ENCODE data around the gene FGF10. TPM values are rescaled to one million over a fixed set of nuclear protein-coding genes. Genes with fewer than 3 reads are reported as not detected.

The FGF10 gene
- total RNA-seq, 1 experiment from 2014 or later = 0.37 TPM

DNA sequence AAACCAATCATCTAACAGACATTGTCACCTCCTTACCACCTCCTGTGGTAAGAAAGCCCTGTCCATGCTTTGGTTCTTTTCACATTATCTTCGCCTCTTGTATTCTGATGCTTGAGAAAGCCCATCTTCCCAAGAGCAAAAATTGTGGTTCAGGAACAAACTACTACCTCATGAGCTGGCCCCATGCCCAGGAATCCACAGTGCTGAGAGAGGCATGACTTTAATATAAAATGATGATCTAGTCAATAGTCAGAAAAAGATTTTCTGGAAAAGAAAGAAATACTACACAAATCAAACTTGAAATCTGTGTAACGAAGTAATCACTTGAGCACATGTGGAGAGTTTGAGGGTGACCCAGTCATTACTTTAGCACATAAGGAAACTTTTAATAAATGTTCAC is 94.7 kb downstream of the FGF10 start (continued):
- no peak for TF ChIP-seq E2F5 (CRISPR knock-in tag; IDR thresholded peaks at IDR 0.05)
- TF ChIP-seq SMAD3 (CRISPR knock-in tag; IDR thresholded peaks at IDR 0.05; ENCODE audit: borderline replicate concordance) = no peak
- TF ChIP-seq NFYB (CRISPR knock-in tag; conservative IDR thresholded peaks at IDR 0.05; ENCODE audit: low read depth) = no peak
- TF ChIP-seq HMGXB4 (CRISPR knock-in tag; IDR thresholded peaks at IDR 0.05) = no peak

DNA sequence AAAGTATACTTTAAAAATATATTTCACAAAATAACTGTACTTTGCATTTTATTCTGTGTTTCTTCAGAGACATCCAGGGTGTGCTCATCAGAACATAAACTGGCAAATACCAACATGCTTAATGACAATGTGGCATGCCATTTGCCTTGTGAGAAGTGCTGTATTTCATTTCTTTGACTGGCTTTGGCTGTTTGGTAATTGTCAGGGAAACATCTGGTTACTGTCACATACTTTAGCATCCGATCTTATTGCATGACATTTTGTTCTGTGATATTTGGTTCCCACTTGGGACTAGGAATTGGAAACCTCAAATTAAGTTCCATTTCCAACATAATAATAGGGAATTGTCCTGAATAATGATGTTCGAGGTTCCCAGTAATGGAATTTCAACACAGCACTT is 96.5 kb downstream of the FGF10 start:
- H3K4me3 Mint-ChIP-seq = no peak overlapping the region
- peaks cover 4% of the 10 kb centered on the region; the same call in 1 of the 2 replicates for H3K36me3 Mint-ChIP-seq
- H3K27ac Mint-ChIP-seq = no peak overlapping the region
- H3K4me1 Mint-ChIP-seq = no peaks in the 10 kb centered on the region; the same call in 1 of the 2 replicates
- TF ChIP-seq, protein P1, sequence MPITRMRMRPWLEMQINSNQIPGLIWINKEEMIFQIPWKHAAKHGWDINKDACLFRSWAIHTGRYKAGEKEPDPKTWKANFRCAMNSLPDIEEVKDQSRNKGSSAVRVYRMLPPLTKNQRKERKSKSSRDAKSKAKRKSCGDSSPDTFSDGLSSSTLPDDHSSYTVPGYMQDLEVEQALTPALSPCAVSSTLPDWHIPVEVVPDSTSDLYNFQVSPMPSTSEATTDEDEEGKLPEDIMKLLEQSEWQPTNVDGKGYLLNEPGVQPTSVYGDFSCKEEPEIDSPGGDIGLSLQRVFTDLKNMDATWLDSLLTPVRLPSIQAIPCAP (CRISPR knock-in tag; IDR thresholded peaks at IDR 0.05) = no peak
- no peak for TF ChIP-seq ESRRA (CRISPR knock-in tag; IDR thresholded peaks at IDR 0.05; ENCODE audit: borderline replicate concordance)
- TF ChIP-seq ZNF416 (CRISPR knock-in tag; IDR thresholded peaks at IDR 0.05) = no peak
- TF ChIP-seq NR2C2 (CRISPR knock-in tag; IDR thresholded peaks at IDR 0.05) = no peak
- TF ChIP-seq, protein P2, sequence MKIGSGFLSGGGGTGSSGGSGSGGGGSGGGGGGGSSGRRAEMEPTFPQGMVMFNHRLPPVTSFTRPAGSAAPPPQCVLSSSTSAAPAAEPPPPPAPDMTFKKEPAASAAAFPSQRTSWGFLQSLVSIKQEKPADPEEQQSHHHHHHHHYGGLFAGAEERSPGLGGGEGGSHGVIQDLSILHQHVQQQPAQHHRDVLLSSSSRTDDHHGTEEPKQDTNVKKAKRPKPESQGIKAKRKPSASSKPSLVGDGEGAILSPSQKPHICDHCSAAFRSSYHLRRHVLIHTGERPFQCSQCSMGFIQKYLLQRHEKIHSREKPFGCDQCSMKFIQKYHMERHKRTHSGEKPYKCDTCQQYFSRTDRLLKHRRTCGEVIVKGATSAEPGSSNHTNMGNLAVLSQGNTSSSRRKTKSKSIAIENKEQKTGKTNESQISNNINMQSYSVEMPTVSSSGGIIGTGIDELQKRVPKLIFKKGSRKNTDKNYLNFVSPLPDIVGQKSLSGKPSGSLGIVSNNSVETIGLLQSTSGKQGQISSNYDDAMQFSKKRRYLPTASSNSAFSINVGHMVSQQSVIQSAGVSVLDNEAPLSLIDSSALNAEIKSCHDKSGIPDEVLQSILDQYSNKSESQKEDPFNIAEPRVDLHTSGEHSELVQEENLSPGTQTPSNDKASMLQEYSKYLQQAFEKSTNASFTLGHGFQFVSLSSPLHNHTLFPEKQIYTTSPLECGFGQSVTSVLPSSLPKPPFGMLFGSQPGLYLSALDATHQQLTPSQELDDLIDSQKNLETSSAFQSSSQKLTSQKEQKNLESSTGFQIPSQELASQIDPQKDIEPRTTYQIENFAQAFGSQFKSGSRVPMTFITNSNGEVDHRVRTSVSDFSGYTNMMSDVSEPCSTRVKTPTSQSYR (CRISPR knock-in tag; IDR thresholded peaks at IDR 0.05) = no peak
- no peak for TF ChIP-seq ZBTB21 (CRISPR knock-in tag; IDR thresholded peaks at IDR 0.05; ENCODE audit: borderline replicate concordance)
- TF ChIP-seq ZNF396 (CRISPR knock-in tag; IDR thresholded peaks at IDR 0.05; ENCODE audit: borderline replicate concordance) = no peak
- TF ChIP-seq ETV6 (CRISPR knock-in tag; IDR thresholded peaks at IDR 0.05) = no peak
- no peaks in the 10 kb centered on the region for H3K27me3 Mint-ChIP-seq (ENCODE audit: low read depth)
- CTCF ChIA-PET = no interaction called here
- DNase-seq (ENCODE audit: low spot score) (no peak), ATAC-seq (no peak)
- POLR2A ChIA-PET = no interaction called here
- H3K9me3 Mint-ChIP-seq = peaks cover 15% of the 10 kb centered on the region

- H3K36me3 Mint-ChIP-seq = no peaks in the 10 kb centered on the region; the same call in 1 of the 2 replicates
- ChIA-PET POLR2A (no interaction called here), CTCF (no interaction called here)
- no peak overlapping the region for H3K4me3 Mint-ChIP-seq
- no peak for TF ChIP-seq NR3C1 (CRISPR knock-in tag; conservative IDR thresholded peaks at IDR 0.05; ENCODE audit: low read depth)
- H3K27ac Mint-ChIP-seq = no peak overlapping the region
- H3K4me1 Mint-ChIP-seq = no peaks in the 10 kb centered on the region
- H3K27me3 Mint-ChIP-seq (ENCODE audit: low read depth) = no peaks in the 10 kb centered on the region
- no peak for ATAC-seq
- DNase-seq (ENCODE audit: low spot score) = no peak
- peaks cover 13% of the 10 kb centered on the region for H3K9me3 Mint-ChIP-seq
Measured at GRCh38 chr5:44278469-44278868, 110.8 kb downstream of the FGF10 start.

GRCh38 chr5:44275908-44276307 is 113.3 kb downstream of the FGF10 start:
- Mint-ChIP-seq H3K9me3 (peaks cover 7% of the 10 kb centered on the region), H3K36me3 (no peaks in the 10 kb centered on the region)
- CTCF ChIA-PET = no interaction called here
- TF ChIP-seq MXD4 (CRISPR knock-in tag; IDR thresholded peaks at IDR 0.05; ENCODE audit: borderline replicate concordance) = no peak
- TF ChIP-seq ZNF219 (CRISPR knock-in tag; IDR thresholded peaks at IDR 0.05; ENCODE audit: borderline replicate concordance) = no peak
- TF ChIP-seq, protein P3, sequence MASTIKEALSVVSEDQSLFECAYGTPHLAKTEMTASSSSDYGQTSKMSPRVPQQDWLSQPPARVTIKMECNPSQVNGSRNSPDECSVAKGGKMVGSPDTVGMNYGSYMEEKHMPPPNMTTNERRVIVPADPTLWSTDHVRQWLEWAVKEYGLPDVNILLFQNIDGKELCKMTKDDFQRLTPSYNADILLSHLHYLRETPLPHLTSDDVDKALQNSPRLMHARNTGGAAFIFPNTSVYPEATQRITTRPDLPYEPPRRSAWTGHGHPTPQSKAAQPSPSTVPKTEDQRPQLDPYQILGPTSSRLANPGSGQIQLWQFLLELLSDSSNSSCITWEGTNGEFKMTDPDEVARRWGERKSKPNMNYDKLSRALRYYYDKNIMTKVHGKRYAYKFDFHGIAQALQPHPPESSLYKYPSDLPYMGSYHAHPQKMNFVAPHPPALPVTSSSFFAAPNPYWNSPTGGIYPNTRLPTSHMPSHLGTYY (CRISPR knock-in tag; IDR thresholded peaks at IDR 0.05) = no peak
- no peak for TF ChIP-seq ATF6 (CRISPR knock-in tag; IDR thresholded peaks at IDR 0.05)
- TF ChIP-seq SMAD4 (CRISPR knock-in tag; IDR thresholded peaks at IDR 0.05) = no peak
- no peak for TF ChIP-seq ZBTB21 (CRISPR knock-in tag; IDR thresholded peaks at IDR 0.05; ENCODE audit: borderline replicate concordance)
- no peak for TF ChIP-seq ZNF425 (CRISPR knock-in tag; conservative IDR thresholded peaks at IDR 0.05)
- no peak for TF ChIP-seq ZNF416 (CRISPR knock-in tag; IDR thresholded peaks at IDR 0.05)

More at GRCh38 chr5:44275908-44276307, 113.3 kb downstream of the FGF10 start:
- no peak overlapping the region for H3K4me3 Mint-ChIP-seq
- POLR2A ChIA-PET = no interaction called here
- DNase-seq (ENCODE audit: low spot score) (no peak), ATAC-seq (no peak)
- H3K27me3 Mint-ChIP-seq (ENCODE audit: low read depth) = no peaks in the 10 kb centered on the region
- no peak overlapping the region for H3K27ac Mint-ChIP-seq
- H3K4me1 Mint-ChIP-seq = no peaks in the 10 kb centered on the region

Measured in WTC11 (cell line).